GM12878 (cell line): ENCODE data around the gene RRAS. TPM values are rescaled to one million over a fixed set of nuclear protein-coding genes. Genes with fewer than 3 reads are reported as not detected.
"Not testable (repeated sequence)": the region's sequence is repeated elsewhere in the genome, so short reads cannot be mapped to it uniquely, and the experiment has no call there.

Experiments
- ATAC-seq: fragments of 200-7000 bp; cut with Tn5 transposase; 3 replicates; pipeline ENCODE4 v1.9.1; 2020; ENCODE audit warnings: mild to moderate bottlenecking, moderate library complexity
- BruUV-seq: library from RNA; stranded (reverse); fragments of 400-500 nt; replicated peaks from 2 replicates; lab custom pipeline; 2021; lab: Mats Ljungman, UMichigan
- CTCF ChIA-PET: fragments of 300-600 bp; sonication (Branson Sonifier 250); formaldehyde crosslinking; extraction: SDS; loops from one replicate; lab custom pipeline; 2021; ENCODE audit warnings: inconsistent platforms; lab: Yijun Ruan, JAX
- POLR2A ChIA-PET: fragments of 350-600 bp; formaldehyde crosslinking; extraction: SDS; loops from one replicate; lab custom pipeline; 2021; ENCODE audit warnings: inconsistent platforms; lab: Charles Lee
- RAD21 ChIA-PET: fragments of 300-600 bp; sonication (Branson Sonifier 250); formaldehyde crosslinking; loops from one replicate; lab custom pipeline; 2023; ENCODE audit warnings: antibody characterized with exemption; ENCODE audit not compliant: unreplicated experiment; lab: Charles Lee
- SMC1A ChIA-PET: fragments of 300-600 bp; sonication (Branson Sonifier 250); formaldehyde crosslinking; loops from one replicate; lab custom pipeline; 2023; ENCODE audit not compliant: unreplicated experiment, uncharacterized antibody; lab: Charles Lee
- DNase-seq: peaks from one replicate; pipeline ENCODE4 v3.0.0-alpha.2; 2011; ENCODE audit warnings: low read depth, low spot score
- FAIRE-seq: peaks from 3 replicates; lab custom pipeline; 2011; peaks lifted over from hg19 to GRCh38; lab: Jason Lieb, UNC
- H2AFZ ChIP-seq: 2 replicates; pipeline ENCODE4 v1.6.0; 2011; ENCODE audit warnings: low read depth, low read length, control low read depth; ENCODE audit not compliant: control insufficient read depth
- H3K27ac ChIP-seq: 2 replicates; pipeline ENCODE4 v1.5.1; 2011; ENCODE audit warnings: control low read depth; ENCODE audit not compliant: control insufficient read depth, insufficient read depth
- H3K27me3 ChIP-seq, 2 experiments: replicated peaks in 1 of 2; 2 replicates each; pipeline versions ENCODE4 v1.6.0 to v1.6.1; 2011; ENCODE audit warnings: low read length in 1 of 2; ENCODE audit not compliant: control insufficient read depth in 2 of 2, insufficient read depth in 2 of 2
- H3K36me3 ChIP-seq, 2 experiments: 2 replicates each; pipeline ENCODE4 v1.5.1; 2011; ENCODE audit warnings: low read length in 1 of 2; ENCODE audit not compliant: control insufficient read depth in 2 of 2, insufficient read depth in 2 of 2
- H3K4me1 ChIP-seq: 2 replicates; pipeline ENCODE4 v1.6.1; 2011; ENCODE audit warnings: mild to moderate bottlenecking, low read length, moderate library complexity, mixed read lengths; ENCODE audit not compliant: control insufficient read depth, insufficient read depth
- H3K4me2 ChIP-seq: 2 replicates; pipeline ENCODE4 v1.6.0; 2011; ENCODE audit warnings: control low read depth; ENCODE audit not compliant: control insufficient read depth, insufficient read depth
- H3K4me3 ChIP-seq: fragments of 200-600 bp; sonication (generic); 2 replicates; pipeline ENCODE4 v1.5.1; 2016
- H3K79me2 ChIP-seq: 2 replicates; pipeline ENCODE4 v1.6.0; 2011; ENCODE audit warnings: low read length; ENCODE audit not compliant: control insufficient read depth, insufficient read depth
- H3K9ac ChIP-seq: 2 replicates; pipeline ENCODE4 v1.8.0; 2011; ENCODE audit warnings: low read length, control low read depth, mixed read lengths; ENCODE audit not compliant: control insufficient read depth, insufficient read depth
- H3K9me3 ChIP-seq: replicated peaks from 3 replicates; pipeline ENCODE4 v1.5.1; 2011; ENCODE audit warnings: mild to moderate bottlenecking, low read length; ENCODE audit not compliant: control insufficient read depth, insufficient read depth
- H4K20me1 ChIP-seq: 2 replicates; pipeline ENCODE4 v1.6.0; 2011; ENCODE audit not compliant: control insufficient read depth, insufficient read depth
- CBX3 ChIP-seq: fragments of 200-600 bp; sonication (generic); IDR thresholded peaks from 2 replicates; pipeline ENCODE4 v1.6.1; 2016; ENCODE audit warnings: low read depth, borderline replicate concordance
- MTA2 ChIP-seq: fragments of 450-650 bp; IDR thresholded peaks from 2 replicates; pipeline ENCODE4 v1.6.1; 2016; ENCODE audit warnings: low read depth, mild to moderate bottlenecking, moderate library complexity
- MXI1 ChIP-seq: fragments of 150-350 bp; IDR thresholded peaks from 2 replicates; pipeline ENCODE4 v1.6.1; 2011; ENCODE audit warnings: low read depth, mild to moderate bottlenecking, inconsistent platforms, low read length, improper control_type of control experiment
- NR2C2 ChIP-seq: IDR thresholded peaks from 2 replicates; pipeline ENCODE4 v1.6.1; 2011; ENCODE audit warnings: borderline replicate concordance, low read depth; ENCODE audit not compliant: control insufficient read depth, insufficient read length
- PAX8 ChIP-seq: fragments of 450-650 bp; IDR thresholded peaks from 2 replicates; pipeline ENCODE4 v1.6.1; 2017; ENCODE audit warnings: mild to moderate bottlenecking, moderate library complexity
- RBBP5 ChIP-seq: fragments of 200-600 bp; sonication (generic); conservative IDR thresholded peaks from 2 replicates; pipeline ENCODE4 v1.6.1; 2016
- SPI1 ChIP-seq: IDR thresholded peaks from 2 replicates; pipeline ENCODE4 v1.6.1; 2011; ENCODE audit warnings: low read depth, mild to moderate bottlenecking, low read length, moderate library complexity, borderline replicate concordance; ENCODE audit not compliant: insufficient read depth
- SREBF1 ChIP-seq: IDR thresholded peaks from 2 replicates; pipeline ENCODE4 v1.6.1; 2012; ENCODE audit warnings: mild to moderate bottlenecking, low read length
- SRF ChIP-seq, 2 experiments: IDR thresholded peaks; 2 replicates each; pipeline ENCODE4 v1.6.1; 2011; ENCODE audit warnings: low read depth in 2 of 2, low read length in 2 of 2, mild to moderate bottlenecking in 1 of 2, moderate library complexity in 1 of 2
- WRNIP1 ChIP-seq: IDR thresholded peaks from 2 replicates; pipeline ENCODE4 v1.6.1; 2011; ENCODE audit warnings: low read depth, low read length, improper control_type of control experiment, borderline replicate concordance
- WGBS: methylation state at CpG from one replicate; pipeline ENCODE4 v1.1.6; 2016; ENCODE audit warnings: low lambda C conversion rate; ENCODE audit not compliant: insufficient replicate concordance, insufficient coverage; ENCODE audit errors: missing lambda C conversion rate; 5-methylcytosine and 5-hydroxymethylcytosine counted together
- in situ Hi-C: fragments of 300-500 bp; cut with MboI; formaldehyde crosslinking; loops from 9 replicates; pipeline ENCODE4 v1.14.3; 2018; ENCODE audit warnings: mixed read lengths
- intact Hi-C: fragments of 100-400 bp; cut with micrococcal nuclease; formaldehyde crosslinking; loops from one replicate; pipeline ENCODE4 v1.14.2; 2022; ENCODE audit not compliant: unreplicated experiment
- polyA plus RNA-seq, 11 experiments: library from polyadenylated mRNA; depleted of rRNA in 4 of 11; unstranded in 6 of 11; stranded (reverse) in 5 of 11; fragments of >200 nt; fragmentation: Nextera tagmentation in 4 of 11; fragmentation: Illumina TruSeq in 1 of 11; extraction: Ambion mirVana in 4 of 11; extraction: Trizol in 1 of 11; gene quantifications; 1 replicate in 1 of 11; 2 replicates in 10 of 11; pipeline versions ENCODE4 v1.2.1 to v1.2.3, GENCODE V29; 2011 to 2016; ENCODE audit warnings: inconsistent platforms in 2 of 11, missing spikeins in 2 of 11, low read depth in 1 of 11
- total RNA-seq, 4 experiments: library from RNA; depleted of rRNA in 3 of 4; stranded (reverse); fragments of >200 nt in 3 of 4; fragmentation: Illumina TruSeq in 1 of 4; extraction: Trizol in 1 of 4; gene quantifications; 2 replicates each; pipeline versions ENCODE4 v1.2.1 to v1.2.3, GENCODE V29; 2013 to 2021

RRAS gene
- total and polyA plus RNA-seq, 10 of the 15 experiments (the other 5 are each of a cell fraction or from before 2014, with no cell fraction given) = 0.24 to 5.8 (median 1.8) TPM

DNA sequence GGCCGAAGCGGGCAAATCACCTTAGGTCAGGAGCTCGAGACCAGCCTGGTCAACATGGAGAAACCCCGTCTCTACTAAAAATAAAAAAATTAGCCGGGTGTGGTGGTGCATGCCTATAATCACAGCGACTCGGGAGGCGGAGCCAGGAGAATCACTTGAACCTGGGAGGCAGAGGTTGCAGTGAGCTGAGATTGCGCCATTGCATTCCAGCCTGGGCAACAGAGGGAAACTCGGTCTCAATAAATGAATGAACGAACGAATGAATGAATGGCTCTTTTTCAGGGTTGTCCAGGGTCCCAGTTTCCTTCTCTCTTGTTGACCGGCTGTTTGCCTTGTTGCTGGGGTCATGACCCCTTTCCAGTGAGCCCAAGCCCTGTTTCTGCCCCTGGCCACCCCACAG is 22.1 kb downstream of the RRAS start:
- CTCF ChIA-PET = interaction anchor here (1.6 kb wide), 2 partner anchors 54 to 63 kb away, joined by 3 to 4 read pairs; no protein-coding TSS in a partner anchor
- H3K9ac ChIP-seq = not testable (repeated sequence)

DNA sequence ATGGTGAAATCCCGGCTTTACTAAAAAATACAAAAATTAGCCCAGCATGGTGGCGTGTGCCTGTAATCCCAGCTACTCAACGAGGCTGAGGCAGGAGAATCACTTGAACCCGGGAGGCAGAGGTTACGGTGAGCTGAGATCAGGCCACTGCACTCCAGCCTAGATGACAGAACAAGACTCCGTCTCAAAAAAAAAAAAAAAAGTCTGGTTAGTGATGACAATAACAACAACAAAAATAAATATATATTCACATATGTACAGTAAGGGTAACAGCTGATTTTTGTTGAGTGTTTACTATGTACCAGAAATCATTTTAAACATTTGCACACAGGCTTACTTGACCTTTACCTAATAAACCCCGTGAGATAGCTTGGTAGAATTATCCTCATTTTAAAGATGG is 23.0 kb downstream of the RRAS start:
- in situ Hi-C loops (no loop called here), intact Hi-C loops (no loop called here)
- Histone ChIP-seq H3K4me3 (no peak overlapping the region), H4K20me1 (no peaks in the 10 kb centered on the region), H3K4me2 (no peak overlapping the region), H3K27ac (no peak overlapping the region), H3K4me1 (no peaks in the 10 kb centered on the region; the same call in 1 of the 2 replicates), H3K9ac (no peak overlapping the region), H3K27me3 (no peaks in the 10 kb centered on the region), H2AFZ (no peak overlapping the region), H3K9me3 (no peaks in the 10 kb centered on the region; the same call in 2 of the 3 replicates), H3K79me2 (no peaks in the 10 kb centered on the region), H3K36me3 (peaks cover 18 to 21% of the 10 kb centered on the region in 2 experiments)
- ATAC-seq (no peak), DNase-seq (no peak), FAIRE-seq (no peak)
- POLR2A ChIA-PET = interaction anchor here (0.6 to 0.7 kb wide), 3 partner anchors 97 to 277 kb away, joined by 3 to 7 read pairs (median 5); no protein-coding TSS in a partner anchor
- TF ChIP-seq WRNIP1 (no peak), SRF (IDR thresholded peaks at IDR 0.05; ENCODE audit: low read depth in 2 of 2, low read length in 2 of 2) (no peak), RBBP5 (no peak), MXI1 (no peak), SPI1 (no peak), SREBF1 (no peak), PAX8 (no peak), MTA2 (no peak), CBX3 (no peak), NR2C2 (no peak)
- RAD21 ChIA-PET = no interaction called here
- BruUV-seq = no TSS peak
- CTCF ChIA-PET = interaction anchor here (1.3 to 1.6 kb wide), 2 partner anchors 15 to 64 kb away, joined by 3 to 4 read pairs; no protein-coding TSS in a partner anchor
- 98% methylated on average over 7 of the region's 7 CpGs for WGBS
- SMC1A ChIA-PET = no interaction called here

More for the DNA sequence above, 22.1 kb downstream of the RRAS start:
- H3K4me1 ChIP-seq, H3K27me3 ChIP-seq, BruUV-seq, H3K4me3 ChIP-seq, FAIRE-seq, H4K20me1 ChIP-seq, ATAC-seq, POLR2A ChIA-PET, in situ Hi-C loops, RAD21 ChIA-PET, SMC1A ChIA-PET, H3K4me2 ChIP-seq, H3K79me2 ChIP-seq, H3K27ac ChIP-seq, intact Hi-C loops, DNase-seq, H2AFZ ChIP-seq, H3K9me3 ChIP-seq: not testable (repeated sequence)
- WGBS = 97% methylated on average over 13 of the region's 13 CpGs
- peaks cover 15 to 24% of the 10 kb centered on the region in 2 experiments for H3K36me3 ChIP-seq
